Hippocampal formation (tissue), 2 donors: ENCODE measurements around the gene ZSCAN31.
"Not testable (repeated sequence)": the region's sequence is repeated elsewhere in the genome, so short reads cannot be mapped to it uniquely, and the experiment has no call there.

Experiments
- DNase-seq, 2 donors: peaks; one replicate each; lab custom pipeline; 2025; lab: John Stamatoyannopoulos, UW

Gene ZSCAN31

GRCh38 chr6:28335564-28336283 lies at the start of gene ZSCAN31:
TSS of gene ZSCAN31 (minus strand) at chr6:28336148. CDS start at chr6:28329683, 6,465 bp downstream.
- peak; percentile 74 to 84 for DNase-seq

GRCh38 chr6:28384143-28384533 lies 48.2 kb upstream of the ZSCAN31 start:
- DNase-seq, result no peak

- peak; percentile 10 to 35 for DNase-seq
Measured at GRCh38 chr6:28383235-28384142, 47.5 kb upstream of the ZSCAN31 start.

GRCh38 chr6:28380381-28380780 lies 44.4 kb upstream of the ZSCAN31 start:
- DNase-seq, result no peak

GRCh38 chr6:28378644-28379043 lies 42.7 kb upstream of the ZSCAN31 start:
- DNase-seq, result no peak

- no peak for DNase-seq
Measured at GRCh38 chr6:28377879-28378278, 41.9 kb upstream of the ZSCAN31 start.

- DNase-seq, result no peak
Measured at GRCh38 chr6:28373925-28374324, 38.0 kb upstream of the ZSCAN31 start.

- no peak for DNase-seq
Measured at GRCh38 chr6:28371706-28372451, 35.9 kb upstream of the ZSCAN31 start.

- no peak for DNase-seq
Measured at GRCh38 chr6:28371280-28371679, 35.3 kb upstream of the ZSCAN31 start.

GRCh38 chr6:28370440-28370839 lies 34.5 kb upstream of the ZSCAN31 start:
- no peak for DNase-seq

- DNase-seq, result no peak
Measured at GRCh38 chr6:28369463-28369862, 33.5 kb upstream of the ZSCAN31 start.

- no peak for DNase-seq
Measured at GRCh38 chr6:28368522-28368921, 32.6 kb upstream of the ZSCAN31 start.

- DNase-seq, result not testable (repeated sequence)
Measured at GRCh38 chr6:28365590-28365989, 29.6 kb upstream of the ZSCAN31 start.

- no peak for DNase-seq
Measured at GRCh38 chr6:28360961-28361360, 25.0 kb upstream of the ZSCAN31 start.

GRCh38 chr6:28359562-28359961 lies 23.6 kb upstream of the ZSCAN31 start:
- not testable (repeated sequence) for DNase-seq

GRCh38 chr6:28357036-28357435 lies 21.1 kb upstream of the ZSCAN31 start:
- peak in 1 of 2 donors; percentile 24 for DNase-seq

- DNase-seq, result no peak
Measured at GRCh38 chr6:28356666-28357020, 20.7 kb upstream of the ZSCAN31 start.

GRCh38 chr6:28355743-28356665 lies 20.1 kb upstream of the ZSCAN31 start:
- peak; percentile 68 to 88 for DNase-seq

- DNase-seq, result no peak
Measured at GRCh38 chr6:28354688-28355554, 19.0 kb upstream of the ZSCAN31 start.

- no peak for DNase-seq
Measured at GRCh38 chr6:28353981-28354676, 18.2 kb upstream of the ZSCAN31 start.
